NCI-H2227 treated with DMSO at 0.1 percent for 48 hours (cell line): Measurements from ENCODE around the gene NUP133.
A peak's percentile ranks its signal among the peaks of the same experiment; 100 is the strongest.

ENCODE experiments used
- DNase-seq: peaks from one replicate; lab custom pipeline; 2025; lab: John Stamatoyannopoulos, UW

NUP133 gene

DNA sequence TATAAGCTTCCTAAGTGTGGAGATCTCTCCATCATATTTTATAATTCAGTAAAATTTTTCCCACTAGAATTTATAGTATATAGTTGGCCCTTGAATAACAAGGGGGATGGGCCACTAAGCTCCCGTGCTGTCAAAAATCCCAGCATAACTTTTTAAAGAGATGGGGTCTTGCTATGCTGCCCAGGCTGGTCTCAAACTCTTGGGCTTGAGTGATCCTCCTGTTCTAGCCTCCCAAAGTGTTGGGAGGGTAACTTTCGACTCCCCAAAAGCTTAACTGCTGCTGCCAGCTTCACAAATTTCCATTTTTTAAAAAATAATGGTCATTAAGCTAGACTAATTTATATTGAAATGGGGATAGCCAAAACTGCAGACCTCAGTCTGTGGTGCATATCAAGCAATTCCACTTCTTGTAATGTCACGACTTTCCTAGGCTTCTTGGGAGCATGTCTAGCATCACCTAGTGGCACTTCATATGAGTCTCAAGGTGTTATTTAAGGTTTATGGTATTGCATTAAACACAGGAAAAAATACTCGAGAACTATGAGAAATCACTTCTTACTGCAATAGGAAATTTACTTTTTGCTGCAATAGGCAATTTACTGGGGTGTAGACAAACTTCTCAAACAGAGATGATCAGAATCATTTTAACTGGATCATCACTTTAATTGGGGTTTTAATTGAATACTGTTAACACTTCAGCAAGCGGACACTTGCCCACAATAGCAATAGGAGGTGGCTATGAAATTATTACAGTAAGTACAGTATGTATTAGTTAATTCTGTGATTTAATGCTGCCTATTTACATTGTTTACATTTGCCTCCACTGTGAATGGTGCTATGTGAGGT lies 55.0 kb downstream of the NUP133 start:
- DNase-seq, result peak; percentile 45

DNA sequence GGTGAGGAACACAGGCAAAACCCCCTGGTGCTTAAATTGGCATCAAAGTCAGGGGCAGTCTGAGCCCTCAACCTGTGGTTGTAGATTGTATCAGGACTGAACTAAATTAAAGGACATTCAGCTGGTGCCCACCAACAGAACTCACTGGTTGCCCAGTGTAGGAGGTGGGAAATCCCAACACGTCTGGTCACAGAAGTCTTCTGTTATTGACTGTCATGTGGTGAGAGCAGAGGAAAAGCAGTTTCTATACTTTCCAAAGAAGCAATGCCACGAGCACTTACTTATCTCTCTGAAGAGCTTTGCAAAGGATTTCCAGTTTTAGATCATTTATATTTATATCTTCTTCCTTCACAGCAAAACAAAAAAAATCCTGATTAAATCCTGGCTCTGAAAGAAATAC lies 59.3 kb downstream of the NUP133 start:
- no peak for DNase-seq

DNA sequence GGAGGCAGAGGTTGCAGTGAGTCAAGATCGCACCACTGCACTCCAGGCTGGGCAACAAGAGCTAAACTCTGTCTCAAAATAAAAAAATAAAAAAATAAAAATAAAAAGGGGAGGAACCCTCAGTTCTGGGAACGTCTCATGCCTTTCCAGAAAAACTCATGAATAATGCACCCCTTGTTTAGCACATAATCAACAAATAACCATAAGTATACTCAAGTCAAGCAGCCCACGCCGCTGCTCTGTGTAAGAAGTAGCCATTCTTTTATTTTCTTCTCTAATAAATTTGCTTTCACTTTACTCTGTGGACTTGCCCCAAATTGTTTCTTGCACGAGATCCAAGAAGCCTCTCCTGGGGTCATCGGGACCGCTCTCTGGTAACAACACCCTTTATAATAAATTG lies 59.8 kb downstream of the NUP133 start:
- no peak for DNase-seq

DNA sequence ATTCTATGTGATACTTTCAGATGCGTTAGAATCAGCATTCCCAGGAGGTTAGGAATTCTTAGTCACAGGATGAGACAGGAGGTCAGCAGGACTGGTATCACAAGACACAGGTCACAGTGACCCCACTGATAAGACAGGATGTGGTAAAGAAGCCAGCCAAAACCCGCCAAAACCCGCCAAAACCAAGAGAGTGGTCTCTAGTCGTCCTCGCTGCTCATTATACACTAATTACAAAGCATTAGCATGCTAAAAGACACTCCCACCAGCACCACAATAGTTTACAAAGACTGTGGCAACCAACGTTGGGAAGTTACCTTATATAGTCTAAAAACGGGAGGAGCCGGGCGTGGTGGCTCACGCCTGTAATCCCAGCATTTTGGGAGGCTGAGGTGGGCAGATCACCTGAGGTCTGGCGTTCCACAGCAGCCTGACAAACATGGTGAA lies 60.3 kb downstream of the NUP133 start:
- DNase-seq, result no peak

DNA sequence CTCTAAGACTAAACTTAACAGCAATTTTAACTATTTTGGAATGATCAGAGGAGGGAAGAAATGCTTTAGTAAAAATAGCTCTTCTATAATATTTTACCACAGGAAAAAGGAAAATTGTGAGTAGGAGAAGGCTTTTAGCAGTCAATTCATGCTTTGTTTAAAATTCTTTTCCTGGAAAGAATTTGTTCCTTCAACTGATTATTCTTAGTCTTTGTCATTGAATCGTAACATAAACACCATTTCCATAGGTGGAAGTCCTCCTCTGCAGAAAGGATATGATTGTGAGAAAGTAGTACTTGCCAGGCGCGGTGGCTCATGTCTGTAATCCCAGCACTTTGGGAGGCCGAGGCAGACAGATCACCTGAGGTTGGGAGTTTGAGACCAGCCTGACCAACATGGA lies 62.3 kb downstream of the NUP133 start:
- no peak for DNase-seq

- DNase-seq, result no peak
Observed at GRCh38 chr1:229440851-229441537, 67.1 kb downstream of the NUP133 start.

- DNase-seq, result no peak
Observed at GRCh38 chr1:229438021-229438420, 70.1 kb downstream of the NUP133 start.

DNA sequence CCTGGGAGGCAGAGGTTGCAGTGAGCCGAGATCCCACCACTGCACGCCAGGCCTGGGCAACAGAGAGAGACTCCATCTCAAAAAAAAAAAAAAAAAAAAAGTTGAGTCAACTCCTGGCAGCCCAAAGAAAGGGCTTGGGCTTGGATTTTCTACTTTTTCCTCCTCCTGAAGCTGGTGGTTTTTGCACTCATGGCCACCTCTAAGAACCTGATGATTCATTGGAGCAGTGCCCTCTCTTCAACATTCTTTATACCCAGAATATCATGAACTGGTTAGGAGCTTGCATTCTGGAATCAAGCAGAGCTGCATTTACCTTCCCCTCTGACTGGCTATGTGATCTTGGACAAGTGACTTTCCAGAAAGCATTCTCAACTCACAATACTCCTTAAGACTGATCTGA lies 70.7 kb downstream of the NUP133 start:
- DNase-seq, result no peak

DNA sequence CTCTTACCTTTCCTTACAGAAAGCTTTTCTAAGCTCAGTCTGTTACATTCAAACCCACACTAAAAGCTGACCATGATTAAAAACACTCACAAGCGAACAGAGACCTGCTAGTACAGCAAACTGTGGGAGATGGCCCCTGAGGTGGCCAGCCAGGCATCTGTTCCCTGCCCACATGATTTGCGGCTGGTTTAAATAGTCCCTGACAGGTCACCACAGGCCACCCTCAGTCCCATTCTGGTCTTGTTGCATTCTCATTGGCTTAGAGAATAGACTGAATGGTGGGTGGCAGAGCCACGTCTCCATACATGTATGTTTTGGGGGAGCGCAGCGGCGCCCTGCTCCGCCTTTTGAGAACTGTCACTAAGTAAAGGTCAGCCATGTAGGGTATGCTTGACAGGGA lies 71.9 kb downstream of the NUP133 start:
- DNase-seq, result no peak

GRCh38 chr1:229434641-229435051 lies 73.5 kb downstream of the NUP133 start:
- DNase-seq, result peak; percentile 26

DNA sequence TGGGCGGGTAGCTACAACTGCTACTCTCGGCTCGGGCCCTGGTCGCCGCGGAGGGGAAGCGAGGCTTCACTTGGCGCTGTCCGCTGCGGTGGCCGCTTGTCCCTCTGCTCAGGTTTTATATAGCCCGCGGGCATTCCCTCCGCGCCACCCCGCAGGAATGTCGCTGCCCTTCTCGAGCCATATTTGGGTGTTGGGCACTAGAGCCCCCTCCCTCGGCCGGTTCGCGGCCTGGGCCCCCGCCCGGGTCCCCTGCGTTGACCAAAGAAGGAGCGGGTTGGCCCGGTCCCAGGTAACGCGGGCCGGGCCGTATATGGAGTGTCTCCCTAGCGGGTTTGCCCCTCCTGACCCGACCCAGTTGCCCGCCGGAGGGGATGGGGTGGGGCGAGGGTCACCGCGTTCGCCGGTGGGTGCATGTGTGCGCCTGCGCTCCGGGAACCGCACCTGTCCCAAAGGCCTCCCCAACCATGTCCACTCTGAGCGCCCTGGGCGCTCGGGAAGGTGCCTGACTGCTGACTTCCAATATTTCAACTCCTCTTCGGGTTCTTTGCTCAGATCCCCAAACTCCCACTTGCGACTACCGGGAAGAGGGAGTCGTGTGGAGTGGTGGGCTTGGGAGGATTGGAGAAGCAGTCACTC lies 74.0 kb downstream of the NUP133 start, which contains the start of gene ACTA1:
TSS of gene ACTA1 (minus strand) at position 90 of the 636 bp plus-strand sequence. CDS start 979 bp downstream, outside the sequence.
- DNase-seq, result no peak

DNA sequence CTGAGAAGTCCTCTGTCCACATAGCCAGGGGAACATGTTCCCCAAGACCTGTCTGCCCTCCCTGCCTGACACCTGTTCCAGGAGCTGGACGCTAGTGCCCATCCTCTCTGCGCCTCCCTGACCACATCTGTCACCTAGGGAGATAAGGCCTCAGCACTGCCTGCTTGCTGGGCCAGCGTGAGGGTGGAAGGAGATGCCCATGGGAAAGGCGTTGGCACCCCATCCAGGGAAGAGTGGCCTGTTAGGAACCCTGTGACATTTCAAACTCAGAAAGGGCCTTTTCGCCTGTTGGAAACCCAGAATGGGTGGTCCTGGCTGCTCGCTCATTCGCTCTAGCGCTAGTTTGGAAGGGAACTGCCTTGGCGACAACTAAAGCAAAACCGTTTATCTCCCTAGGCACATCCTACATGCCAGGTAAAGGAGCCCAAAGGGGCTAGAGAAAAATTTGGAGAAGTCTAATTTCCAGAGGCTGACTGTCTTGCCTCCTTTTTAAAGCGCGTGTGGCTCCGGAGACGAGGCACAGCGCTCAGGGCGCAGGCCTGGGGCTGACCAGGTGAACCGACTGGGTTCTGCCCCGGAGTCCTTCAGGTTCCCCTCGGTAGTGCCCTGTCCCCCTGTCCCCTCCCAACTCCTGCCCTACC lies 74.7 kb downstream of the NUP133 start:
- DNase-seq, result no peak

DNA sequence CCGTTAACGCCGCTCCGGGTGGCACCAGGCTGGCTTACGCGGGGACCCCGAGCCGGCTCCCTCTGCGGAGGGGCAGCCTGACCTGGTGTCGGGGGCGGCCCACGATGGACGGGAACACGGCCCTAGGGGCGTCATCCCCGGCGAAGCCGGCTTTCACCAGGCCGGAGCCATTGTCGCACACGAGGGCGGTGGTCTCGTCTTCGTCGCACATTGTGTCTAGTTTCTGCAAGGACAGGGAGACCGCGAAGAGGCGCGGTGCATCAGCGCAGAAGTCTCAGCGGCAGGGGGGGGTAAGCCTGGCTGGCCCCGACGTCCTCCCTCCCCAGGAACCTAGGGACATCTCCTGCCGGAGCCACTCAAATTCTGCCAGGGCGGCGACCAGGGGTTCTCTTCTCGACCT lies 75.2 kb downstream of the NUP133 start:
- DNase-seq, result no peak

- no peak for DNase-seq
Observed at GRCh38 chr1:229432116-229432461, 76.1 kb downstream of the NUP133 start.

DNA sequence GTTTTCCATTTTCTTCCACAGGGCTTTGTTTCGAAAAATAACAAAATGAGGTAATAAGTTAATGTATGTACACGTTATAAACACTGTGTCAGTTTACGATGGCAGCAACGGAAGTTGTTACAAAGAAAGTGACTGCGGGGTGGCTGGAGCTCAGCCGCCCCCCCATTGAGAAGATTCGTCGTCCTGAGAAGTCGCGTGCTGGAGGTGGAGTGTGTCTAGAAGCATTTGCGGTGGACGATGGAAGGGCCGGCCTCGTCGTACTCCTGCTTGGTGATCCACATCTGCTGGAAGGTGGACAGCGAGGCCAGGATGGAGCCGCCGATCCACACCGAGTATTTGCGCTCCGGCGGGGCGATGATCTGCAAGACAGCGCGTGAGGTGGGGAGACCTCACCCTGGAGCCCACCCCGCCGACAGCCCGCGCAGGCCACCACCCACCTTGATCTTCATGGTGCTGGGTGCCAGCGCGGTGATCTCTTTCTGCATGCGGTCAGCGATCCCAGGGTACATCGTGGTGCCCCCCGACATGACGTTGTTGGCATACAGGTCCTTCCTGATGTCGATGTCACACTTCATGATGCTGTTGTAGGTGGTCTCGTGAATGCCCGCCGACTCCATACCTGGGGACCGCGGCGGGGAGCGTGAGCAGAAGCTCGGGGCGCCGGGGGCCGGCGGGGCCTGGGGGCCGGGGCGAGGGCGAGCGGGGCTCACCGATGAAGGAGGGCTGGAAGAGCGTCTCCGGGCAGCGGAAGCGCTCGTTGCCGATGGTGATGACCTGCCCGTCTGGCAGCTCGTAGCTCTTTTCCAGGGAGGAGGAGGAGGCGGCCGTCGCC lies 76.6 kb downstream of the NUP133 start:
- DNase-seq, result no peak

DNA sequence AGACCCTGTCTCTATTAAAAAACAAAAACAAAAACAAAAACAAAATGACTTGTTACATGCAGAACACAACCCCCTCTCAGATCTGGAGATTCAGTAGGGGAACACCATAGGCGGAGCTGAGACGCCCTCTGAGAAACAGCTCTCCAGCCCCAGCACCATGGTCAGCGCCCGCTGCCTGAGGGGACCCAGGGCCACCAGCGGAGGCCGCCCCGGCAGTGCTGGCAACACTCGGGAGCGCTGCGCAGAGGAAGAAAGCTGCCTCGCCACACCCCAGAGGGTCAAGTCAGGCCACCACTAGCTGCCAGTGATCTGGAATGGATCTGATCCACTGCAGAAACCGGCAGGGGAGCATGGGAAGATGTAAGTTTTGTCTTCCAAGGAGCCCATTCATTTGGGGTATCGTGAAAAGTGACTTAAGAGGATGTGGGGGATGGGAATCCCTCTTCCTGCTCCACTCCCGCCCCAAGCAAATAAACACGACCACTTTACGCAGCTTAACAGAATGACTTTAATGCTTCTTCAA lies 77.3 kb downstream of the NUP133 start:
- no peak for DNase-seq

GRCh38 chr1:229428256-229428655 lies 79.9 kb downstream of the NUP133 start:
- DNase-seq, result no peak

DNA sequence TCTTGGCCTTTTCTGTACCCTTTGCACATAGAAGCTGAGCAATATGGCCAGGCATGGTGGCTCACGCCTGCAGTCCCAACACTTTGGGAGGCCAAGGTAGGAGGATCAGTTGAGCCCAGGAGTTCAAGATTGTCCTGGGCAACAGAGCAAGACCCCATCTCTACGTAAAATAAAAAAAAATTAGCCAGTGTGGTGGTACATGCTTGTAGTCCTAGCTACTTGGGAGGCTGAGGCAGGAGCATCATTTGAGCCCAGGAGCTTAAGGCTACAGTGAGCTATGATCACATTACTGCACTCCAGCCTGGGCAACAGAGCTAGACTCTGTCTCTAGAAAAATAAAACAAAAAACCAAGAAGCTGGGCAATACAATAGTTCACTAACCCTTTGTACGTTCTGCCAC lies 80.6 kb downstream of the NUP133 start:
- no peak for DNase-seq

DNA sequence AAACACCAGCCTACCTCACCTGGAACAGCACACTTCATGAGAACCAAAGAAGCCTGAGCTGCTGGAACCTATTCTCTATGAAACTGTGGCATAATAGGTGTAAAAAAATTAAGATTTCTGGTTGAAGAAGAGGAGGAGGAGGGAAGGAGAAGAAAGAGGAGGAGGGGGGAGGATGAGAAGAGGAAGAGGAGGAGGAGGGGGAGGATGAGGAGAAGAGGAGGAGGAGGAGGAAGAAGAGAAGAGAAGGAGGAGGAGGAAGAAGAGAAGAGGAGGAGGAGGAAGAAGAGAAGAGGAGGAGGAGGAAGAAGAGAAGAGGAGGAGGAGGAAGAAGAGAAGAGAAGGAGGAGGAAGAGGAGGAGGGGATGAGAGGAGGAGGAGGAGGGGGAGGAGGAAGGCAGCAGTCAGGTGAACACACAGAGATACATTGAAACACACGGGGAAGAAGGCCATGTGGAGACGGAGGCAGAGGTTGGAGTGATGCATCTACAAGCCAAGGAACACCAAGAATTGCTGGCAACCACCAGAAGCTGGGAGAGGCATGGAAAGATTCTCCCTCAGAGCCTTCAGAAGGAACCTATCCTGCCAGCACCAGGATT lies 82.5 kb downstream of the NUP133 start:
- DNase-seq, result no peak

GRCh38 chr1:229420765-229421164 lies 87.4 kb downstream of the NUP133 start:
- no peak for DNase-seq

GRCh38 chr1:229420224-229420623 lies 87.9 kb downstream of the NUP133 start:
- no peak for DNase-seq
